Omental fat pad (tissue), 4 donors: ENCODE data around the gene HCK. TPM values are rescaled to one million over a fixed set of nuclear protein-coding genes. Genes with fewer than 3 reads are reported as not detected.

Source experiments
- ATAC-seq: fragments of 150-250 bp; one replicate; pipeline ENCODE4 v1.9.1; 2016; ENCODE audit warnings: mild to moderate bottlenecking, moderate library complexity; ENCODE audit not compliant: low FRiP score
- DNase-seq: peaks from one replicate; pipeline ENCODE4 v3.0.0-alpha.2; 2019; ENCODE audit warnings: low spot score
- CTCF ChIP-seq, 3 donors: fragments of 450-650 bp; IDR thresholded peaks; one replicate each; pipeline ENCODE4 v1.5.1; 2016 to 2017; ENCODE audit warnings: antibody characterized with exemption in 3 of 3, mild to moderate bottlenecking in 3 of 3, moderate library complexity in 2 of 3
- total RNA-seq, 4 donors: library from RNA; depleted of rRNA; stranded (reverse); fragments of >200 nt; gene quantifications; one replicate each; pipeline ENCODE4 v1.1.0, GENCODE V29; 2016

The HCK gene
- total RNA-seq = 10 to 100 TPM; 22.4 to 68.6 (median 39.2) TPM

DNA sequence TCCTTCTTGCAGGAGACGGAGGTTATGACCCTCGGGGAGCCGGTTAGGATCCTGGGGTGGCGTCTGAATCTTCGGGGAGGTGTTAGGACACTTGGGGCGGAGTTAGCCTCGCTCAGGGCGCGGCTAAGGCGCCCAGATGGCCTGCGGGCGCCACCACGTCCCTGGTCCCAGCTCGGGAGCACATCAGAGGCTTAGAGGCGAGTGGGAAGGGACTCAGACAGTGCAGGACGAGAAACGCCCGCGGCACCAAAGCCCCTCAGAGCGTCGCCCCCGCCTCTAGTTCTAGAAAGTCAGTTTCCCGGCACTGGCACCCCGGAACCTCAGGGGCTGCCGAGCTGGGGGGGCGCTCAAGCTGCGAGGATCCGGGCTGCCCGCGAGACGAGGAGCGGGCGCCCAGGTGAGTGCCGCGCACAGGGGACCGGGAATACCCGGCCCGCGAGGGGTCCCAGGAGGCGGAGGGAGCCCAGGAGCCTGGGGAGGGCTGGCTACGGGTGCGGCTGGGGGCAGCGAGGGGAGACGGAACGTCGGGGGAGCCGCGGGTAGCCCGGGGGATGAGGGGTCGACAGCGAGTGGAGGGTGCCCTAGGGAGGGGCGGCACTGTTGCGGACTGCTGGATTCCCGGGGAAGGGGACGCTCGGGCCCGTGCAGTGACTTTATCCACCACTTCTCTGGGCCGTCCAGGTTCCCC, at the start of gene HCK:
TSS of gene HCK (plus strand) at position 153 of the 688 bp plus-strand sequence.
- ATAC-seq = peak; percentile 51
- no peak for TF ChIP-seq CTCF (IDR thresholded peaks at IDR 0.05)
- no peak for DNase-seq

- ATAC-seq (no peak), DNase-seq (no peak)
- TF ChIP-seq CTCF (IDR thresholded peaks at IDR 0.05) = no peak
These were observed 48.7 kb upstream of the HCK start for GRCh38 chr20:32003325-32003724.

- no peak for ATAC-seq
- no peak for DNase-seq
- no peak for TF ChIP-seq CTCF (IDR thresholded peaks at IDR 0.05)
These were observed 47.1 kb upstream of the HCK start for GRCh38 chr20:32004963-32005362.

DNA sequence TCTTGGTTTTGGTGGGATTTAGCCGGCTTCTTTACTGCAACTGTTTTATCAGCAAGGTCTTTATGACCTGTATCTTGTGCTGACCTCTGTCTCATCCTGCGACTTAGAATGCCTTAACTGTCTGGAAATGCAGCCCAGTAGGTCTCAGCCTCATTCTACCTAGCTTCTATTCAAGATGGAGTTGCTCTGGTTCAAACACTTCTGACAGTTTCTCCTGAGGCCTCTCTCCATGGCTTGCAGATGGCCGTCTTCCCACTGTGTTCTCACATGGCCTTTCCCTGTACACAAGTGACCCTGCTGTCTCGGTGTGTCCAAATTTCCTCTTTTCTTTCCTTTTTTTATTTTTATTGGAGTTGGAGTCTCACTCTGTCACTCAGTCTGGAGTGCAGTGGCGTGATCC, 46.0 kb upstream of the HCK start:
- no peak for TF ChIP-seq CTCF (IDR thresholded peaks at IDR 0.05)
- DNase-seq (no peak), ATAC-seq (no peak)

- no peak for DNase-seq
- no peak for ATAC-seq
- TF ChIP-seq CTCF (IDR thresholded peaks at IDR 0.05) = no peak
These were observed 44.9 kb upstream of the HCK start for GRCh38 chr20:32006841-32007786.

- ATAC-seq (peak; percentile 54), DNase-seq (no peak)
- no peak for TF ChIP-seq CTCF (IDR thresholded peaks at IDR 0.05)
These were observed 44.0 kb upstream of the HCK start for GRCh38 chr20:32007787-32008616.
